ENCODE results near the gene CNST. TPM values are rescaled to one million over a fixed set of nuclear protein-coding genes. Genes with fewer than 3 reads are reported as not detected.

CNST gene
- total RNA-seq, 1 donor from 2014 or later: 26.4 TPM

Other genes with a start within 250 kb of the CNST start
- gene SMYD3, start 59.2 kb upstream of the CNST start, total RNA-seq: 23.9 and 24.4 TPM in 2 replicates
- gene TFB2M, start 195 bp upstream of the CNST start, total RNA-seq: 24.3 and 26.5 TPM in 2 replicates
- 31.7 and 32.3 TPM in 2 replicates for gene SCCPDH, start 158.0 kb downstream of the CNST start, total RNA-seq

Data from activated CD4-positive, alpha-beta T cell treated with anti-CD3 and anti-CD28 coated beads, Interleukin-2, amount 10 ng/mL, durations not matched to agents 24 days and 14 days (primary cell).